K562 (cell line): ENCODE data around the gene AK2. TPM values are rescaled to one million over a fixed set of nuclear protein-coding genes. Genes with fewer than 3 reads are reported as not detected.

Experiments
- ATAC-seq: fragments of 200-7000 bp; cut with Tn5 transposase; 3 replicates; pipeline ENCODE4 v1.9.1; 2020; ENCODE audit warnings: moderate library complexity
- BruUV-seq: library from RNA; stranded (reverse); fragments of 400-500 nt; replicated peaks from 2 replicates; lab custom pipeline; 2021; lab: Mats Ljungman, UMichigan
- CTCF ChIA-PET: fragments of 300-600 bp; formaldehyde crosslinking; extraction: SDS; loops from one replicate; lab custom pipeline; 2021; ENCODE audit warnings: low intra/inter-chr PET ratio; lab: Yijun Ruan, JAX
- POLR2A ChIA-PET: fragments of 300-600, 350-650 bp; sonication (Branson Sonifier 250); formaldehyde crosslinking; extraction: SDS; loops from one replicate; lab custom pipeline; 2021; ENCODE audit warnings: antibody characterized with exemption, inconsistent platforms; lab: Yijun Ruan, JAX
- DNase-seq, 4 experiments: peaks; one replicate each; pipeline versions ENCODE4 v3.0.0 to v3.0.0-alpha.2; 2011 to 2018; ENCODE audit warnings: low spot score in 3 of 4, mixed read lengths in 3 of 4; ENCODE audit errors: extremely low read depth in 1 of 4
- FAIRE-seq: peaks from 2 replicates; lab custom pipeline; 2011; peaks lifted over from hg19 to GRCh38; lab: Jason Lieb, UNC
- H2AFZ ChIP-seq: 2 replicates; pipeline ENCODE4 v1.6.0; 2011; ENCODE audit warnings: low read depth, low read length, control low read depth, inconsistent platforms
- H3K27ac ChIP-seq: fragments of 200-600 bp; 3 replicates; pipeline ENCODE4 v1.8.0; 2011; ENCODE audit warnings: low read depth, mild to moderate bottlenecking, control low read depth, inconsistent platforms, low read length, moderate library complexity, mixed read lengths; ENCODE audit errors: extremely low read depth
- H3K27me3 ChIP-seq, 2 experiments: fragments of 300-600 bp in 1 of 2; 2 replicates in 1 of 2; 3 replicates in 1 of 2; pipeline versions ENCODE4 v1.6.0 to v1.8.0; 2011; ENCODE audit warnings: inconsistent platforms in 2 of 2, low read length in 2 of 2, mild to moderate bottlenecking in 1 of 2, mixed read lengths in 1 of 2, moderate library complexity in 1 of 2; ENCODE audit not compliant: control insufficient read depth in 2 of 2, insufficient read depth in 2 of 2
- H3K36me3 ChIP-seq: fragments of 300-600 bp; 3 replicates; pipeline ENCODE4 v1.8.0; 2011; ENCODE audit warnings: mild to moderate bottlenecking, low read length, inconsistent platforms; ENCODE audit not compliant: control insufficient read depth, insufficient read depth
- H3K4me1 ChIP-seq, 2 experiments: fragments of 200-600 bp in 1 of 2; replicated peaks in 1 of 2; 2 replicates in 1 of 2; 3 replicates in 1 of 2; pipeline versions ENCODE4 v1.5.1 to v1.8.0; 2011; ENCODE audit warnings: inconsistent platforms in 2 of 2, low read length in 2 of 2, mild to moderate bottlenecking in 1 of 2, mixed read lengths in 1 of 2, moderate library complexity in 1 of 2; ENCODE audit not compliant: control insufficient read depth in 2 of 2, insufficient read depth in 2 of 2
- H3K4me2 ChIP-seq: 2 replicates; pipeline ENCODE4 v1.6.1; 2011; ENCODE audit warnings: low read length, control low read depth, inconsistent platforms, mixed read lengths; ENCODE audit not compliant: insufficient read depth
- H3K4me3 ChIP-seq: fragments of 200-600 bp; sonication (generic), shearing (Covaris generic); 2 replicates; pipeline ENCODE4 v1.5.1; 2016; ENCODE audit warnings: control low read depth, inconsistent platforms
- H3K79me2 ChIP-seq: fragments of 200-600 bp; 3 replicates; pipeline ENCODE4 v1.8.0; 2011; ENCODE audit warnings: low read length, inconsistent platforms; ENCODE audit not compliant: control insufficient read depth, insufficient read depth
- H3K9ac ChIP-seq, 2 experiments: 2 replicates each; pipeline versions ENCODE4 v1.6.0 to v1.6.1; 2011; ENCODE audit warnings: low read depth in 2 of 2, low read length in 2 of 2, control low read depth in 1 of 2, inconsistent platforms in 1 of 2, mild to moderate bottlenecking in 1 of 2, mixed read lengths in 1 of 2; ENCODE audit not compliant: insufficient read depth in 1 of 2
- H3K9me1 ChIP-seq: one replicate; pipeline ENCODE4 v1.6.0; 2011; ENCODE audit warnings: inconsistent platforms, mild to moderate bottlenecking, low read length, moderate library complexity; ENCODE audit not compliant: control insufficient read depth, insufficient read depth
- H3K9me3 ChIP-seq: replicated peaks from 2 replicates; pipeline ENCODE4 v1.5.1; 2011; ENCODE audit warnings: low read depth, low read length, inconsistent platforms; ENCODE audit not compliant: control insufficient read depth, insufficient read depth
- H4K20me1 ChIP-seq: replicated peaks from 2 replicates; pipeline ENCODE4 v1.6.1; 2011; ENCODE audit warnings: low read length, inconsistent platforms, mixed read lengths; ENCODE audit not compliant: control insufficient read depth, insufficient read depth
- C11orf30 ChIP-seq: fragments of 450-650 bp; IDR thresholded peaks from 2 replicates; pipeline ENCODE4 v1.6.1; 2016; ENCODE audit warnings: low read depth, mild to moderate bottlenecking
- CBX1 ChIP-seq: sonication (generic); IDR thresholded peaks from 2 replicates; pipeline ENCODE4 v1.6.1; 2016; ENCODE audit warnings: antibody characterized with exemption, low read depth, mild to moderate bottlenecking
- CCAR2 ChIP-seq: fragments of 200-400 bp; formaldehyde crosslinking; IDR thresholded peaks from 2 replicates; pipeline ENCODE4 v1.6.1; 2017; ENCODE audit warnings: mild to moderate bottlenecking, low read depth, low read length
- CHD4 ChIP-seq: fragments of 200-600 bp; sonication (generic); IDR thresholded peaks from 3 replicates; pipeline ENCODE4 v1.6.1; 2012; ENCODE audit warnings: low read depth, mild to moderate bottlenecking, mixed read lengths, low read length, inconsistent platforms; ENCODE audit not compliant: insufficient read depth, insufficient replicate concordance, poor library complexity, severe bottlenecking
- ELK1 ChIP-seq: sonication (generic); formaldehyde crosslinking; IDR thresholded peaks from 2 replicates; pipeline ENCODE4 v1.8.1; 2022; ENCODE audit warnings: missing genetic modification reagents
- FOSL1 ChIP-seq: fragments of 200-800 bp; sonication (Bioruptor generic); conservative IDR thresholded peaks from 2 replicates; pipeline ENCODE4 v1.6.1; 2016; ENCODE audit warnings: missing genetic modification characterization, missing compliant biosample characterization
- LCOR ChIP-seq: sonication (generic); formaldehyde crosslinking; IDR thresholded peaks from 2 replicates; pipeline ENCODE4 v1.8.0; 2022; ENCODE audit warnings: mild to moderate bottlenecking, missing genetic modification reagents
- TAF15 ChIP-seq: fragments of 200-400 bp; formaldehyde crosslinking; IDR thresholded peaks from 2 replicates; pipeline ENCODE4 v1.6.1; 2017; ENCODE audit warnings: mild to moderate bottlenecking, low read depth, low read length, moderate library complexity
- ZBTB33 ChIP-seq: sonication (generic); formaldehyde crosslinking; IDR thresholded peaks from 2 replicates; pipeline ENCODE4 v1.8.1; 2023; ENCODE audit warnings: mild to moderate bottlenecking, missing genetic modification reagents
- ZC3H11A ChIP-seq: IDR thresholded peaks from 2 replicates; pipeline ENCODE4 v1.6.1; 2012; ENCODE audit warnings: low read depth, low read length, improper control_type of control experiment
- ZFP1 ChIP-seq: fragments of 450-650 bp; formaldehyde crosslinking; IDR thresholded peaks from 2 replicates; pipeline ENCODE4 v1.4.0; 2020; ENCODE audit warnings: mild to moderate bottlenecking, mixed read lengths
- ZFP30 ChIP-seq: fragments of 250-450 bp; sonication (Bioruptor Pico); IDR thresholded peaks from 2 replicates; pipeline ENCODE4 v1.8.0; 2022; ENCODE audit warnings: moderate library complexity, mild to moderate bottlenecking, inconsistent platforms, borderline replicate concordance
- ZNF121 ChIP-seq: sonication (generic); formaldehyde crosslinking; conservative IDR thresholded peaks from 2 replicates; pipeline ENCODE4 v1.8.0; 2022; ENCODE audit warnings: missing genetic modification reagents
- ZNF217 ChIP-seq: sonication (generic); formaldehyde crosslinking; IDR thresholded peaks from 2 replicates; pipeline ENCODE4 v1.8.0; 2022; ENCODE audit warnings: mild to moderate bottlenecking, missing genetic modification reagents
- ZNF384 ChIP-seq: IDR thresholded peaks from 2 replicates; pipeline ENCODE4 v1.6.1; 2012; ENCODE audit warnings: low read depth, low read length, improper control_type of control experiment
- ZNF764 ChIP-seq: fragments of 250-450 bp; sonication (Bioruptor Pico); IDR thresholded peaks from 2 replicates; pipeline ENCODE4 v1.4.0; 2020; ENCODE audit warnings: low read depth, mild to moderate bottlenecking, moderate library complexity
- ZNF785 ChIP-seq: fragments of 250-450 bp; sonication (Bioruptor Pico); IDR thresholded peaks from 2 replicates; pipeline ENCODE4 v1.4.0; 2020; ENCODE audit warnings: mild to moderate bottlenecking
- WGBS: fragments of 100-300 bp; shearing (Covaris generic); methylation state at CpG from one replicate; pipeline ENCODE4 v1.1.6; 2016; ENCODE audit warnings: low coverage, mixed read lengths; ENCODE audit not compliant: insufficient coverage; ENCODE audit errors: missing lambda C conversion rate; 5-methylcytosine and 5-hydroxymethylcytosine counted together
- in situ Hi-C: fragments of 300-500 bp; cut with MboI; formaldehyde crosslinking; loops from 4 replicates; pipeline ENCODE4 v1.15.0; 2018; ENCODE audit warnings: inconsistent platforms, mixed read lengths
- intact Hi-C: fragments of 100-400 bp; cut with micrococcal nuclease; formaldehyde crosslinking; loops from 2 replicates; pipeline ENCODE4 v1.14.2; 2022
- polyA plus RNA-seq, 8 experiments: library from polyadenylated mRNA; depleted of rRNA in 4 of 8; stranded (reverse) in 5 of 8; unstranded in 3 of 8; fragments of >200 nt; fragmentation: Nextera tagmentation in 2 of 8; fragmentation: Illumina TruSeq in 1 of 8; extraction: Ambion mirVana in 2 of 8; extraction: Trizol in 1 of 8; gene quantifications; 2 replicates each; pipeline versions ENCODE4 v1.2.1 to v1.2.3, GENCODE V29; 2011 to 2014; ENCODE audit warnings: inconsistent platforms in 1 of 8, missing spikeins in 1 of 8
- total RNA-seq, 7 experiments: library from RNA; depleted of rRNA in 6 of 7; stranded (reverse); fragments of >200 nt in 6 of 7; fragmentation: Illumina TruSeq in 2 of 7; extraction: Trizol in 2 of 7; gene quantifications; 2 replicates each; pipeline versions ENCODE4 v1.2.1 to v1.2.3, GENCODE V29; 2011 to 2021; ENCODE audit warnings: low replicate concordance in 1 of 7

AK2 gene
- total and polyA plus RNA-seq, 9 of the 15 experiments (the other 6 are each of a cell fraction or from before 2014, with no cell fraction given) = 105 to 1,050 (median 509) TPM

GRCh38 chr1:32971156-32971555, 65.5 kb downstream of the AK2 start:
- Histone ChIP-seq H3K9me1 (no peaks in the 10 kb centered on the region), H3K4me2 (no peak overlapping the region), H3K27ac (no peak overlapping the region), H3K4me1 (peaks cover 10% of the 10 kb centered on the region in 2 experiments), H3K79me2 (no peaks in the 10 kb centered on the region), H3K9me3 (no peaks in the 10 kb centered on the region; the same call in 1 of the 2 replicates), H2AFZ (no peak overlapping the region), H3K27me3 (peaks cover 12 to 18% of the 10 kb centered on the region in 2 experiments; a peak in 4 of 5 replicates), H3K9ac (no peak overlapping the region), H3K4me3 (no peak overlapping the region), H3K36me3 (no peaks in the 10 kb centered on the region), H4K20me1 (no peaks in the 10 kb centered on the region)
- DNase-seq (no peak), FAIRE-seq (no peak), ATAC-seq (no peak)
- 27% methylated on average over 1 of the region's 1 CpG for WGBS
- CTCF ChIA-PET = no interaction called here
- intact Hi-C loops (no loop called here), in situ Hi-C loops (no loop called here)
- TF ChIP-seq TAF15 = no peak
- TF ChIP-seq FOSL1 (tag) = no peak
- TF ChIP-seq LCOR (CRISPR knock-in tag) = no peak
- TF ChIP-seq ZNF764 (CRISPR knock-in tag) = no peak
- TF ChIP-seq ZNF384 = no peak
- TF ChIP-seq ZNF121 = no peak
- TF ChIP-seq ZFP1 = no peak
- TF ChIP-seq CCAR2 = no peak
- TF ChIP-seq ZNF217 (CRISPR knock-in tag) = no peak
- no peak for TF ChIP-seq C11orf30
- TF ChIP-seq ZNF785 (CRISPR knock-in tag) = no peak
- TF ChIP-seq ZFP30 (CRISPR knock-in tag) = no peak
- no peak for TF ChIP-seq ZBTB33
- no peak for TF ChIP-seq ELK1 (CRISPR knock-in tag)
- no peak for TF ChIP-seq ZC3H11A
- no peak for TF ChIP-seq CBX1
- TF ChIP-seq CHD4 = no peak
- POLR2A ChIA-PET = interaction anchor here (0.6 to 1.6 kb wide), 6 partner anchors 10 to 457 kb away, joined by 3 to 11 read pairs (median 3); no protein-coding TSS in a partner anchor
- no TSS peak for BruUV-seq
